NB4 (cell line): Measurements from ENCODE around the gene CALCA.

ENCODE experiments used
- DNase-seq: peaks from one replicate; pipeline ENCODE4 v3.0.0; 2010; ENCODE audit warnings: low read depth
- H3K4me3 ChIP-seq: one replicate; pipeline ENCODE4 v1.5.1; 2011; ENCODE audit warnings: mild to moderate bottlenecking, low read depth, low read length, moderate library complexity
- MYC ChIP-seq: IDR thresholded peaks from 2 replicates; pipeline ENCODE4 v1.6.1; 2011; ENCODE audit warnings: low read depth, low read length
- POLR2A ChIP-seq: IDR thresholded peaks from 2 replicates; pipeline ENCODE4 v1.6.1; 2011; ENCODE audit warnings: mild to moderate bottlenecking; ENCODE audit not compliant: insufficient read length; ENCODE audit errors: extremely low read depth
- TF ChIP-seq, protein P1 (sequence below): IDR thresholded peaks from one replicate; pipeline ENCODE4 v1.5.1; 2012; ENCODE audit warnings: low read depth, low read length
- TF ChIP-seq, protein P2 (sequence below): IDR thresholded peaks from 2 replicates; pipeline ENCODE4 v1.6.1; 2011; ENCODE audit warnings: low read depth, low read length

The CALCA gene

DNA sequence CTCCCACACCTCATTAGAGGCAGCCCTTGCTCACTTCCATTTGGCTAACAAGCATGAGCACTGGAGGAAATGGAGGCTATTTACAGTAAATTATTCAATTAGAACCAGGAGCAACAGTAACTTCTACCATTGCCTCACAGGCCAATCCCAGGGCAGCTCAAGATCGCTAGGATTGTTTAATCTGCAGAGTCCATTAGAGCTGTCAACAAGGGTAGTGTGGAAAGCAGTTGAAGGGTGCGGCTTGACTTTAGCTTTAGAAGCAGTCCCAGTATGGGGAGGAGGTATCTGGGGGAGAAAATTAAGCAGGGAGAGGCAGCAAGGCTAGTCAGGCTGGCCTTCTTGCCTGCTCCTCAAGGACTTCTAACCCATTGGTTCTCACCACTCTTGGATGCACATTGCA is 41.8 kb downstream of the CALCA start:
- no peak for TF ChIP-seq POLR2A
- DNase-seq, result no peak
- no peak overlapping the region for H3K4me3 ChIP-seq

DNA sequence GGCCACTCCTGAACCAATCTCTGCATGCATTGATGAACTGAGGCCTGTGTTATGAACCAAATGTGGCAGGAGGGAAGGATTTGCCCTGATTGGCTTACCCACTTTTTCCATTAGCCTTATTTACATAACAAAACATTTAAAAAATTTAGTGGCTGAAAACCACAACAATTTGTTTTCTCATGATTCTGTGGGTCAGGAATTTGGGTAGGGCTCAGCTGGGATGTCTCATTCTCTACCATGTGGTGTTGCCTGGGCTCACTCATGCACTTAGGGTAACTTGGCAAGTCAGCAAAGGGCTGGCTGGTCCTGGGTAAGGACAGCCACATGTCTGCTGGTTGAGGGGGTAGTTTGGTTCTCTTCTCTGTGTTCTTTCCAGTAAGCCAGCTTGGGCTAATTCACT is 45.0 kb downstream of the CALCA start:
- TF ChIP-seq MYC, result no peak
- TF ChIP-seq POLR2A, result no peak
- H3K4me3 ChIP-seq, result no peak overlapping the region
- DNase-seq, result no peak

DNA sequence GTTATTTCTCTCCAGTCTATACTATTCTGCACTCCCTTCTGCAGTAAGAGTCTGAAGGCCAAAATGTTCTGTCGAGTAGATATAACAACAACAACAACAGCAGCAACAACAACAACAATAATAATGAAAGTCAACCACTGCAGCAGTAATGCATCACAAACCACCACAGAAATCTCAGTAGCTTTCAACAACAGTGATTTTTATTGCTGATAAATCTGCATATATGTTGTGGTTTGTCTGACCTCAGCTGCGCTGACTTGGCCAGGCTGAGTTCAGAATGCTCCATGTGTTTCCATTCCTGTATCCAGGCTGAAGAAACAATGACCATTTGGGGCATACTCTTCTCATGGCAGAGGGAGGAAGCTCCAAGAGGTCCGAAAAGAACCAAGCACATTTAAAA is 47.8 kb downstream of the CALCA start:
- H3K4me3 ChIP-seq, result no peak overlapping the region
- DNase-seq, result no peak
- TF ChIP-seq, protein P1, sequence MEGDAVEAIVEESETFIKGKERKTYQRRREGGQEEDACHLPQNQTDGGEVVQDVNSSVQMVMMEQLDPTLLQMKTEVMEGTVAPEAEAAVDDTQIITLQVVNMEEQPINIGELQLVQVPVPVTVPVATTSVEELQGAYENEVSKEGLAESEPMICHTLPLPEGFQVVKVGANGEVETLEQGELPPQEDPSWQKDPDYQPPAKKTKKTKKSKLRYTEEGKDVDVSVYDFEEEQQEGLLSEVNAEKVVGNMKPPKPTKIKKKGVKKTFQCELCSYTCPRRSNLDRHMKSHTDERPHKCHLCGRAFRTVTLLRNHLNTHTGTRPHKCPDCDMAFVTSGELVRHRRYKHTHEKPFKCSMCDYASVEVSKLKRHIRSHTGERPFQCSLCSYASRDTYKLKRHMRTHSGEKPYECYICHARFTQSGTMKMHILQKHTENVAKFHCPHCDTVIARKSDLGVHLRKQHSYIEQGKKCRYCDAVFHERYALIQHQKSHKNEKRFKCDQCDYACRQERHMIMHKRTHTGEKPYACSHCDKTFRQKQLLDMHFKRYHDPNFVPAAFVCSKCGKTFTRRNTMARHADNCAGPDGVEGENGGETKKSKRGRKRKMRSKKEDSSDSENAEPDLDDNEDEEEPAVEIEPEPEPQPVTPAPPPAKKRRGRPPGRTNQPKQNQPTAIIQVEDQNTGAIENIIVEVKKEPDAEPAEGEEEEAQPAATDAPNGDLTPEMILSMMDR, result no peak
- no peak for TF ChIP-seq MYC
- TF ChIP-seq, protein P2, sequence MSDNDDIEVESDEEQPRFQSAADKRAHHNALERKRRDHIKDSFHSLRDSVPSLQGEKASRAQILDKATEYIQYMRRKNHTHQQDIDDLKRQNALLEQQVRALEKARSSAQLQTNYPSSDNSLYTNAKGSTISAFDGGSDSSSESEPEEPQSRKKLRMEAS, result no peak
- TF ChIP-seq POLR2A, result no peak
